NOMO-1 treated with dmso at 0.1 percent for 144 hours (cell line): ENCODE measurements around the gene MMP2.

Source experiments
- DNase-seq: peaks from one replicate; lab custom pipeline; 2025; ENCODE audit not compliant: unreplicated experiment; lab: John Stamatoyannopoulos, UW

MMP2 gene

GRCh38 chr16:55478827-55479429 lies at the start of gene MMP2:
TSS of gene MMP2 (plus strand) at chr16:55479198. CDS start at chr16:55479480, 282 bp downstream.
- no peak for DNase-seq

GRCh38 chr16:55433030-55433429 lies 46.0 kb upstream of the MMP2 start:
- DNase-seq = no peak

GRCh38 chr16:55433535-55433934 lies 45.5 kb upstream of the MMP2 start:
- no peak for DNase-seq

GRCh38 chr16:55434000-55434399 lies 45.0 kb upstream of the MMP2 start:
- no peak for DNase-seq

- DNase-seq = no peak
Measured at GRCh38 chr16:55435387-55435786, 43.6 kb upstream of the MMP2 start.

- DNase-seq = no peak
Measured at GRCh38 chr16:55436587-55436986, 42.4 kb upstream of the MMP2 start.

GRCh38 chr16:55437625-55438024 lies 41.4 kb upstream of the MMP2 start:
- DNase-seq = peak; percentile 70

- no peak for DNase-seq
Measured at GRCh38 chr16:55438281-55438680, 40.7 kb upstream of the MMP2 start.

- DNase-seq = no peak
Measured at GRCh38 chr16:55439101-55439690, 39.8 kb upstream of the MMP2 start.

GRCh38 chr16:55443434-55444346 lies 35.3 kb upstream of the MMP2 start:
- DNase-seq = no peak

GRCh38 chr16:55444754-55445485 lies 34.1 kb upstream of the MMP2 start:
- peak; percentile 60 for DNase-seq

GRCh38 chr16:55447231-55447630 lies 31.8 kb upstream of the MMP2 start:
- no peak for DNase-seq

- DNase-seq = no peak
Measured at GRCh38 chr16:55452996-55453395, 26.0 kb upstream of the MMP2 start.

GRCh38 chr16:55453909-55454308 lies 25.1 kb upstream of the MMP2 start:
- no peak for DNase-seq

- no peak for DNase-seq
Measured at GRCh38 chr16:55454861-55455260, 24.1 kb upstream of the MMP2 start.

GRCh38 chr16:55462241-55462640 lies 16.8 kb upstream of the MMP2 start:
- no peak for DNase-seq

- no peak for DNase-seq
Measured at GRCh38 chr16:55464375-55464774, 14.6 kb upstream of the MMP2 start.

- DNase-seq = peak; percentile 51
Measured at GRCh38 chr16:55465077-55465896, 13.7 kb upstream of the MMP2 start.

GRCh38 chr16:55466209-55466608 lies 12.8 kb upstream of the MMP2 start:
- DNase-seq = no peak

- no peak for DNase-seq
Measured at GRCh38 chr16:55467898-55468297, 11.1 kb upstream of the MMP2 start.
